K562 (cell line): ENCODE data around the gene C11orf86. TPM values are rescaled to one million over a fixed set of nuclear protein-coding genes. Genes with fewer than 3 reads are reported as not detected.

ENCODE experiments used
- ATAC-seq: fragments of 200-7000 bp; cut with Tn5 transposase; 3 replicates; pipeline ENCODE4 v1.9.1; 2020; ENCODE audit warnings: moderate library complexity
- BruUV-seq: library from RNA; stranded (reverse); fragments of 400-500 nt; replicated peaks from 2 replicates; lab custom pipeline; 2021; lab: Mats Ljungman, UMichigan
- CTCF ChIA-PET: fragments of 300-600 bp; formaldehyde crosslinking; extraction: SDS; loops from one replicate; lab custom pipeline; 2021; ENCODE audit warnings: low intra/inter-chr PET ratio; lab: Yijun Ruan, JAX
- POLR2A ChIA-PET: fragments of 300-600, 350-650 bp; sonication (Branson Sonifier 250); formaldehyde crosslinking; extraction: SDS; loops from one replicate; lab custom pipeline; 2021; ENCODE audit warnings: antibody characterized with exemption, inconsistent platforms; lab: Yijun Ruan, JAX
- DNase-seq, 4 experiments: peaks; one replicate each; pipeline versions ENCODE4 v3.0.0 to v3.0.0-alpha.2; 2011 to 2018; ENCODE audit warnings: low spot score in 3 of 4, mixed read lengths in 3 of 4; ENCODE audit errors: extremely low read depth in 1 of 4
- FAIRE-seq: peaks from 2 replicates; lab custom pipeline; 2011; peaks lifted over from hg19 to GRCh38; lab: Jason Lieb, UNC
- H2AFZ ChIP-seq: 2 replicates; pipeline ENCODE4 v1.6.0; 2011; ENCODE audit warnings: low read depth, low read length, control low read depth, inconsistent platforms
- H3K27ac ChIP-seq: fragments of 200-600 bp; 3 replicates; pipeline ENCODE4 v1.8.0; 2011; ENCODE audit warnings: low read depth, mild to moderate bottlenecking, control low read depth, inconsistent platforms, low read length, moderate library complexity, mixed read lengths; ENCODE audit errors: extremely low read depth
- H3K27me3 ChIP-seq, 2 experiments: fragments of 300-600 bp in 1 of 2; 2 replicates in 1 of 2; 3 replicates in 1 of 2; pipeline versions ENCODE4 v1.6.0 to v1.8.0; 2011; ENCODE audit warnings: inconsistent platforms in 2 of 2, low read length in 2 of 2, mild to moderate bottlenecking in 1 of 2, mixed read lengths in 1 of 2, moderate library complexity in 1 of 2; ENCODE audit not compliant: control insufficient read depth in 2 of 2, insufficient read depth in 2 of 2
- H3K36me3 ChIP-seq: fragments of 300-600 bp; 3 replicates; pipeline ENCODE4 v1.8.0; 2011; ENCODE audit warnings: mild to moderate bottlenecking, low read length, inconsistent platforms; ENCODE audit not compliant: control insufficient read depth, insufficient read depth
- H3K4me1 ChIP-seq, 2 experiments: fragments of 200-600 bp in 1 of 2; replicated peaks in 1 of 2; 2 replicates in 1 of 2; 3 replicates in 1 of 2; pipeline versions ENCODE4 v1.5.1 to v1.8.0; 2011; ENCODE audit warnings: inconsistent platforms in 2 of 2, low read length in 2 of 2, mild to moderate bottlenecking in 1 of 2, mixed read lengths in 1 of 2, moderate library complexity in 1 of 2; ENCODE audit not compliant: control insufficient read depth in 2 of 2, insufficient read depth in 2 of 2
- H3K4me2 ChIP-seq: 2 replicates; pipeline ENCODE4 v1.6.1; 2011; ENCODE audit warnings: low read length, control low read depth, inconsistent platforms, mixed read lengths; ENCODE audit not compliant: insufficient read depth
- H3K4me3 ChIP-seq: fragments of 200-600 bp; sonication (generic), shearing (Covaris generic); 2 replicates; pipeline ENCODE4 v1.5.1; 2016; ENCODE audit warnings: control low read depth, inconsistent platforms
- H3K79me2 ChIP-seq: fragments of 200-600 bp; 3 replicates; pipeline ENCODE4 v1.8.0; 2011; ENCODE audit warnings: low read length, inconsistent platforms; ENCODE audit not compliant: control insufficient read depth, insufficient read depth
- H3K9ac ChIP-seq, 2 experiments: 2 replicates each; pipeline versions ENCODE4 v1.6.0 to v1.6.1; 2011; ENCODE audit warnings: low read depth in 2 of 2, low read length in 2 of 2, control low read depth in 1 of 2, inconsistent platforms in 1 of 2, mild to moderate bottlenecking in 1 of 2, mixed read lengths in 1 of 2; ENCODE audit not compliant: insufficient read depth in 1 of 2
- H3K9me1 ChIP-seq: one replicate; pipeline ENCODE4 v1.6.0; 2011; ENCODE audit warnings: inconsistent platforms, mild to moderate bottlenecking, low read length, moderate library complexity; ENCODE audit not compliant: control insufficient read depth, insufficient read depth
- H3K9me3 ChIP-seq: replicated peaks from 2 replicates; pipeline ENCODE4 v1.5.1; 2011; ENCODE audit warnings: low read depth, low read length, inconsistent platforms; ENCODE audit not compliant: control insufficient read depth, insufficient read depth
- H4K20me1 ChIP-seq: replicated peaks from 2 replicates; pipeline ENCODE4 v1.6.1; 2011; ENCODE audit warnings: low read length, inconsistent platforms, mixed read lengths; ENCODE audit not compliant: control insufficient read depth, insufficient read depth
- ARID1B ChIP-seq: fragments of 450-650 bp; IDR thresholded peaks from 2 replicates; pipeline ENCODE4 v1.6.1; 2016; ENCODE audit warnings: antibody characterized with exemption, mild to moderate bottlenecking, inconsistent platforms
- BACH1 ChIP-seq: fragments of 200-800 bp; sonication (Bioruptor generic); IDR thresholded peaks from 2 replicates; pipeline ENCODE4 v1.6.1; 2016; ENCODE audit warnings: missing genetic modification characterization, missing compliant biosample characterization
- FUS ChIP-seq: fragments of 200-400 bp; formaldehyde crosslinking; optimal IDR thresholded peaks from 2 replicates; pipeline ENCODE3; 2017; ENCODE audit warnings: low read depth, low read length
- KAT2B ChIP-seq: IDR thresholded peaks from one replicate; pipeline ENCODE4 v1.6.1; 2012; ENCODE audit warnings: low read depth, mild to moderate bottlenecking, control low read depth, inconsistent platforms, low read length, moderate library complexity
- KLF1 ChIP-seq: fragments of 450-650 bp; IDR thresholded peaks from 2 replicates; pipeline ENCODE4 v1.6.1; 2016; ENCODE audit warnings: missing genetic modification characterization, missing compliant biosample characterization
- MCM5 ChIP-seq: fragments of 450-650 bp; IDR thresholded peaks from 2 replicates; pipeline ENCODE4 v1.6.1; 2016; ENCODE audit warnings: low read depth
- MTA3 ChIP-seq: fragments of 450-650 bp; formaldehyde crosslinking; IDR thresholded peaks from 2 replicates; pipeline ENCODE4 v1.6.1; 2017; ENCODE audit warnings: mild to moderate bottlenecking, borderline replicate concordance
- POLR2AphosphoS5 ChIP-seq: IDR thresholded peaks from 2 replicates; pipeline ENCODE4 v1.6.1; 2011; ENCODE audit warnings: mild to moderate bottlenecking, low read depth, low read length, moderate library complexity; ENCODE audit not compliant: control insufficient read depth, insufficient read depth
- POU5F1 ChIP-seq: fragments of 150-350 bp; IDR thresholded peaks from 2 replicates; pipeline ENCODE4 v1.6.1; 2014; ENCODE audit warnings: borderline replicate concordance, low read length, low read depth, mild to moderate bottlenecking; ENCODE audit not compliant: partially characterized antibody
- STAT5A ChIP-seq: IDR thresholded peaks from 2 replicates; pipeline ENCODE4 v1.6.1; 2012; ENCODE audit warnings: low read length, inconsistent platforms, borderline replicate concordance
- XRCC3 ChIP-seq: fragments of 450-650 bp; IDR thresholded peaks from 2 replicates; pipeline ENCODE4 v1.6.1; 2017; ENCODE audit warnings: mild to moderate bottlenecking, moderate library complexity
- WGBS: fragments of 100-300 bp; shearing (Covaris generic); methylation state at CpG from one replicate; pipeline ENCODE4 v1.1.6; 2016; ENCODE audit warnings: low coverage, mixed read lengths; ENCODE audit not compliant: insufficient coverage; ENCODE audit errors: missing lambda C conversion rate; 5-methylcytosine and 5-hydroxymethylcytosine counted together
- in situ Hi-C: fragments of 300-500 bp; cut with MboI; formaldehyde crosslinking; loops from 4 replicates; pipeline ENCODE4 v1.15.0; 2018; ENCODE audit warnings: inconsistent platforms, mixed read lengths
- intact Hi-C: fragments of 100-400 bp; cut with micrococcal nuclease; formaldehyde crosslinking; loops from 2 replicates; pipeline ENCODE4 v1.14.2; 2022
- polyA plus RNA-seq, 8 experiments: library from polyadenylated mRNA; depleted of rRNA in 4 of 8; stranded (reverse) in 5 of 8; unstranded in 3 of 8; fragments of >200 nt; fragmentation: Nextera tagmentation in 2 of 8; fragmentation: Illumina TruSeq in 1 of 8; extraction: Ambion mirVana in 2 of 8; extraction: Trizol in 1 of 8; gene quantifications; 2 replicates each; pipeline versions ENCODE4 v1.2.1 to v1.2.3, GENCODE V29; 2011 to 2014; ENCODE audit warnings: inconsistent platforms in 1 of 8, missing spikeins in 1 of 8
- total RNA-seq, 7 experiments: library from RNA; depleted of rRNA in 6 of 7; stranded (reverse); fragments of >200 nt in 6 of 7; fragmentation: Illumina TruSeq in 2 of 7; extraction: Trizol in 2 of 7; gene quantifications; 2 replicates each; pipeline versions ENCODE4 v1.2.1 to v1.2.3, GENCODE V29; 2011 to 2021; ENCODE audit warnings: low replicate concordance in 1 of 7
- TF ChIP-seq, protein P1 (sequence below), 2 experiments: fragments of 450-650 bp; IDR thresholded peaks; 2 replicates each; pipeline ENCODE4 v1.6.1; 2018; ENCODE audit warnings: mild to moderate bottlenecking in 2 of 2, low read depth in 1 of 2; ENCODE audit not compliant: partially characterized antibody in 2 of 2
- TF ChIP-seq, protein P2 (sequence below): fragments of 450-650 bp; IDR thresholded peaks from 2 replicates; pipeline ENCODE4 v1.6.1; 2018; ENCODE audit warnings: mild to moderate bottlenecking, low read depth; ENCODE audit not compliant: partially characterized antibody
- TF ChIP-seq, protein P3 (sequence below), 2 experiments: fragments of 450-650 bp in 1 of 2; sonication (generic) in 1 of 2; formaldehyde crosslinking in 1 of 2; IDR thresholded peaks in 1 of 2; conservative IDR thresholded peaks in 1 of 2; 2 replicates each; pipeline versions ENCODE4 v1.6.1 to v1.8.1; 2016 to 2023; ENCODE audit warnings: mild to moderate bottlenecking in 2 of 2, moderate library complexity in 2 of 2, inconsistent platforms in 1 of 2, missing genetic modification reagents in 1 of 2

Gene C11orf86
- total and polyA plus RNA-seq, 9 of the 15 experiments (the other 6 are each of a cell fraction or from before 2014, with no cell fraction given): not detected

DNA sequence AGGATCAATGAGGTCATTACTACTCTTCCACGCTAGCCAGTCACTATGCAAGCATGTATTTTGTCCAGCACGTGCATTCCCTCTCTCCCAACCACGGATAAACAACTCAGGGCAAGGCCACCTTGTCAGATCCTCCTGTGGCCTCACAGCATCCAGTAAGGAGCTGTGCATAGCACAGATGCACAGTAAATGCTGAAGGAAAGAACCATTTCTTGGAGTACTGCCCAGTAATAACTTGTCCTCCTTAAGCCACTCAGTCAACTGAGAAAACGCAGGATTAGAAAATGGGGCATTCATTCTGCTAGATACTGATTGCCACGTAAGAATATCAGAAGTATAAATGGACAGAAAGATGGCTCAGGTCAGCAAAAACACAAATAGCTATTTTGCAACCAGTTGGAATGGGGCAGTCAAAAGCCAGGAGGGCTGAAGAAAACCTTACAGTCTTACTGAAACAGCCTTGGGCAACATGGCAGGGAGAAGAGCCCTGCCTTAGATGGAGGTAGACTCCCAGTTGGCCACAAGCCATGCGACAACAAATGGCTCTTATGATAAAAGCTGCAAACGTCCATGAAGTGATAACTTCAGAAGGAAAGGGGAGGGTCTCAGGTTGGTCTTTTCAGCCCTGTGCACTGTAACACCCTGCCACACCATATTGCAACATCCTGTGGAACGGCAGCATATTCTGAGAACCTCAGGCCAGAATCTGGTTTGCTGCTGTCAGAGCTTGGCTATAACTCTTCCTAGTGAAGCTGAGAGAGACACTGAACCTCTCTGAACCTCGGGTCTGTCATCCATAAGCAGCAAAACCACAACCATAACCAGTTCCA lies 39.9 kb upstream of the C11orf86 start:
- Histone ChIP-seq H3K4me2 (peak overlapping the region; percentile 72), H3K27me3 (no peaks in the 10 kb centered on the region), H3K27ac (peak overlapping the region; percentile 74), H3K9me1 (no peaks in the 10 kb centered on the region), H3K4me3 (no peak overlapping the region), H3K4me1 (peaks cover 18 to 57% of the 10 kb centered on the region in 2 experiments), H3K36me3 (no peaks in the 10 kb centered on the region; the same call in 2 of the 3 replicates), H2AFZ (peak overlapping the region; percentile 89), H3K9ac (peak overlapping the region; percentile 39 to 42; a peak in 3 of 4 replicates), H3K9me3 (no peaks in the 10 kb centered on the region), H4K20me1 (no peaks in the 10 kb centered on the region), H3K79me2 (no peaks in the 10 kb centered on the region; the same call in 2 of the 3 replicates)
- intact Hi-C loops (no loop called here), in situ Hi-C loops (no loop called here)
- POLR2A ChIA-PET: interaction anchor here (0.6 to 1.7 kb wide), 8 partner anchors 13 to 1474 kb away, joined by 3 to 10 read pairs (median 3); no protein-coding TSS in a partner anchor
- CTCF ChIA-PET: no interaction called here
- no TSS peak for BruUV-seq
- DNase-seq (peak; percentile 44 to 92 (median 64)), FAIRE-seq (peak; percentile 92), ATAC-seq (peak; percentile 91)
- WGBS: 2% methylated on average over 9 of the region's 9 CpGs
- TF ChIP-seq ARID1B (peak; percentile 88), BACH1 (no peak), KAT2B (no peak), FUS (no peak), XRCC3 (no peak), MTA3 (0 out of 2 replicates have a peak, but pooled peaks have one; percentile 30), POU5F1 (no peak), MCM5 (no peak), STAT5A (peak; percentile 64), KLF1 (tag) (no peak), POLR2AphosphoS5 (peak; percentile 74)
- TF ChIP-seq, protein P1, sequence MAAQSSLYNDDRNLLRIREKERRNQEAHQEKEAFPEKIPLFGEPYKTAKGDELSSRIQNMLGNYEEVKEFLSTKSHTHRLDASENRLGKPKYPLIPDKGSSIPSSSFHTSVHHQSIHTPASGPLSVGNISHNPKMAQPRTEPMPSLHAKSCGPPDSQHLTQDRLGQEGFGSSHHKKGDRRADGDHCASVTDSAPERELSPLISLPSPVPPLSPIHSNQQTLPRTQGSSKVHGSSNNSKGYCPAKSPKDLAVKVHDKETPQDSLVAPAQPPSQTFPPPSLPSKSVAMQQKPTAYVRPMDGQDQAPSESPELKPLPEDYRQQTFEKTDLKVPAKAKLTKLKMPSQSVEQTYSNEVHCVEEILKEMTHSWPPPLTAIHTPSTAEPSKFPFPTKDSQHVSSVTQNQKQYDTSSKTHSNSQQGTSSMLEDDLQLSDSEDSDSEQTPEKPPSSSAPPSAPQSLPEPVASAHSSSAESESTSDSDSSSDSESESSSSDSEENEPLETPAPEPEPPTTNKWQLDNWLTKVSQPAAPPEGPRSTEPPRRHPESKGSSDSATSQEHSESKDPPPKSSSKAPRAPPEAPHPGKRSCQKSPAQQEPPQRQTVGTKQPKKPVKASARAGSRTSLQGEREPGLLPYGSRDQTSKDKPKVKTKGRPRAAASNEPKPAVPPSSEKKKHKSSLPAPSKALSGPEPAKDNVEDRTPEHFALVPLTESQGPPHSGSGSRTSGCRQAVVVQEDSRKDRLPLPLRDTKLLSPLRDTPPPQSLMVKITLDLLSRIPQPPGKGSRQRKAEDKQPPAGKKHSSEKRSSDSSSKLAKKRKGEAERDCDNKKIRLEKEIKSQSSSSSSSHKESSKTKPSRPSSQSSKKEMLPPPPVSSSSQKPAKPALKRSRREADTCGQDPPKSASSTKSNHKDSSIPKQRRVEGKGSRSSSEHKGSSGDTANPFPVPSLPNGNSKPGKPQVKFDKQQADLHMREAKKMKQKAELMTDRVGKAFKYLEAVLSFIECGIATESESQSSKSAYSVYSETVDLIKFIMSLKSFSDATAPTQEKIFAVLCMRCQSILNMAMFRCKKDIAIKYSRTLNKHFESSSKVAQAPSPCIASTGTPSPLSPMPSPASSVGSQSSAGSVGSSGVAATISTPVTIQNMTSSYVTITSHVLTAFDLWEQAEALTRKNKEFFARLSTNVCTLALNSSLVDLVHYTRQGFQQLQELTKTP (IDR thresholded peaks at IDR 0.05; ENCODE audit: low read depth in 1 of 2, partially characterized antibody in 2 of 2): no peak
- TF ChIP-seq, protein P2, sequence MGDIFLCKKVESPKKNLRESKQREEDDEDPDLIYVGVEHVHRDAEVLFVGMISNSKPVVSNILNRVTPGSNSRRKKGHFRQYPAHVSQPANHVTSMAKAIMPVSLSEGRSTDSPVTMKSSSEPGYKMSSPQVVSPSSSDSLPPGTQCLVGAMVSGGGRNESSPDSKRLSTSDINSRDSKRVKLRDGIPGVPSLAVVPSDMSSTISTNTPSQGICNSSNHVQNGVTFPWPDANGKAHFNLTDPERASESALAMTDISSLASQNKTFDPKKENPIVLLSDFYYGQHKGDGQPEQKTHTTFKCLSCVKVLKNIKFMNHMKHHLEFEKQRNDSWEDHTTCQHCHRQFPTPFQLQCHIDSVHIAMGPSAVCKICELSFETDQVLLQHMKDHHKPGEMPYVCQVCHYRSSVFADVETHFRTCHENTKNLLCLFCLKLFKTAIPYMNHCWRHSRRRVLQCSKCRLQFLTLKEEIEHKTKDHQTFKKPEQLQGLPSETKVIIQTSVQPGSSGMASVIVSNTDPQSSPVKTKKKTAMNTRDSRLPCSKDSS: no peak
- TF ChIP-seq, protein P3, sequence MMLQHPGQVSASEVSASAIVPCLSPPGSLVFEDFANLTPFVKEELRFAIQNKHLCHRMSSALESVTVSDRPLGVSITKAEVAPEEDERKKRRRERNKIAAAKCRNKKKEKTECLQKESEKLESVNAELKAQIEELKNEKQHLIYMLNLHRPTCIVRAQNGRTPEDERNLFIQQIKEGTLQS (IDR thresholded peaks at IDR 0.05): peak; percentile 72
- TF ChIP-seq, protein P3 (CRISPR knock-in tag; conservative IDR thresholded peaks at IDR 0.05): no peak
